SK-N-SH treated with all-trans-retinoic acid at 6 μM for 48 hours (cell line): ENCODE measurements around the gene TST.

Experiments used
- CSDC2 ChIP-seq: fragments of 250-450 bp; sonication (Bioruptor Pico); IDR thresholded peaks from 2 replicates; pipeline ENCODE4 v1.5.0; 2020; ENCODE audit warnings: mild to moderate bottlenecking, moderate library complexity
- ESRRG ChIP-seq: fragments of 250-450 bp; sonication (Bioruptor Pico); IDR thresholded peaks from 2 replicates; pipeline ENCODE4 v1.6.1; 2021; ENCODE audit warnings: mild to moderate bottlenecking
- GLIS3 ChIP-seq: fragments of 250-450 bp; sonication (Bioruptor Pico); IDR thresholded peaks from 2 replicates; pipeline ENCODE4 v1.5.0; 2020; ENCODE audit warnings: mild to moderate bottlenecking, moderate library complexity
- ISL1 ChIP-seq: fragments of 250-450 bp; sonication (Bioruptor Pico); IDR thresholded peaks from 2 replicates; pipeline ENCODE4 v2.1.2; 2022; ENCODE audit warnings: mild to moderate bottlenecking, moderate library complexity
- OSR1 ChIP-seq: fragments of 250-450 bp; sonication (Bioruptor Pico); IDR thresholded peaks from 2 replicates; pipeline ENCODE4 v1.8.0; 2022; ENCODE audit warnings: moderate library complexity, mild to moderate bottlenecking, inconsistent platforms
- TCF4 ChIP-seq: fragments of 250-450 bp; sonication (Bioruptor Pico); IDR thresholded peaks from 2 replicates; pipeline ENCODE4 v1.8.0; 2021; ENCODE audit warnings: mild to moderate bottlenecking, moderate library complexity, borderline replicate concordance
- ZFP30 ChIP-seq: fragments of 450-650 bp; formaldehyde crosslinking; IDR thresholded peaks from 2 replicates; pipeline ENCODE4 v1.5.0; 2022; ENCODE audit warnings: mild to moderate bottlenecking, moderate library complexity

DNA sequence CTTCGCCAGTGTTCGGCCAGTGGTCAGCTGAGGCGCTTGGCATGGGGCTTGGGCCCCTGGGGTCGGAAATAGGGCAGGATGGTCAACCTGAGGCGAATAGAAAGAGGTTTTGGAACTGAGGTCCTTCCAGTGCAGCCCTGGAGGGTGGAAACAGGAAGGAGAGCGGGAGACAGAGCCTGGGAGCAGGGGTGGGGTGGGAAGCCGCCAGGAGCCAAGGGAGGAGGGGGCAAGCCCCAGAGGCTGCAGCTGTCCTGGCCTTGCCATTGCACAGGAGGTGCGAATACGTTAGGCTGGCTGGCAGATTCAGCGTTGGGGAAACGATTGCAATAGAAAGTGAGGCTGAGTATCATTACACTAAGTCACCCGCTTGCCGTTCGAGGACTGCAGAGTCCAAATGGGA lies 18.4 kb upstream of the TST start:
- TF ChIP-seq GLIS3 (CRISPR knock-in tag) = no peak
- TF ChIP-seq OSR1 (CRISPR knock-in tag) = no peak
- no peak for TF ChIP-seq TCF4
- TF ChIP-seq ESRRG (CRISPR knock-in tag) = no peak
- TF ChIP-seq ZFP30 (CRISPR knock-in tag) = no peak
- no peak for TF ChIP-seq ISL1 (CRISPR knock-in tag)
- no peak for TF ChIP-seq CSDC2
